Globus pallidus (tissue), 1 donor: ENCODE results near the gene NTN3.
"Not testable (repeated sequence)": the region's sequence is repeated elsewhere in the genome, so short reads cannot be mapped to it uniquely, and the experiment has no call there.

Experiments used
- DNase-seq: peaks from one replicate; pipeline ENCODE4 v3.0.0-alpha.2; 2015; ENCODE audit warnings: low spot score

Gene NTN3

GRCh38 chr16:2479996-2480395 is 8.9 kb downstream of the NTN3 start:
- DNase-seq = not testable (repeated sequence)

- no peak for DNase-seq
Measured at GRCh38 chr16:2480948-2481347, 9.9 kb downstream of the NTN3 start.

- no peak for DNase-seq
Measured at GRCh38 chr16:2481676-2482075, 10.6 kb downstream of the NTN3 start.

- no peak for DNase-seq
Measured at GRCh38 chr16:2482249-2482648, 11.2 kb downstream of the NTN3 start.

- peak; percentile 72 for DNase-seq
Measured at GRCh38 chr16:2482708-2483534, 11.8 kb downstream of the NTN3 start.

GRCh38 chr16:2483939-2484897 is 13.1 kb downstream of the NTN3 start:
- no peak for DNase-seq

GRCh38 chr16:2484898-2485508 is 13.9 kb downstream of the NTN3 start:
- no peak for DNase-seq

GRCh38 chr16:2485811-2486507 is 14.9 kb downstream of the NTN3 start:
- no peak for DNase-seq

GRCh38 chr16:2486645-2487516 is 15.8 kb downstream of the NTN3 start:
- no peak for DNase-seq

GRCh38 chr16:2487517-2487842 is 16.4 kb downstream of the NTN3 start:
- DNase-seq = no peak

GRCh38 chr16:2487903-2488531 is 16.9 kb downstream of the NTN3 start:
- DNase-seq = no peak

- DNase-seq = no peak
Measured at GRCh38 chr16:2489581-2489980, 18.5 kb downstream of the NTN3 start.

GRCh38 chr16:2490190-2491105 is 19.4 kb downstream of the NTN3 start:
- no peak for DNase-seq

- DNase-seq = no peak
Measured at GRCh38 chr16:2492292-2492691, 21.2 kb downstream of the NTN3 start.

- DNase-seq = no peak
Measured at GRCh38 chr16:2493605-2494004, 22.5 kb downstream of the NTN3 start.

GRCh38 chr16:2494616-2495015 is 23.5 kb downstream of the NTN3 start:
- no peak for DNase-seq

- no peak for DNase-seq
Measured at GRCh38 chr16:2495041-2495440, 23.9 kb downstream of the NTN3 start.

GRCh38 chr16:2496223-2497115 is 25.4 kb downstream of the NTN3 start:
- DNase-seq = no peak
